ENCODE results near the gene GDI2. TPM values are rescaled to one million over a fixed set of nuclear protein-coding genes. Genes with fewer than 3 reads are reported as not detected.

GDI2 gene
- polyA plus RNA-seq, 1 experiment = 326 TPM

DNA sequence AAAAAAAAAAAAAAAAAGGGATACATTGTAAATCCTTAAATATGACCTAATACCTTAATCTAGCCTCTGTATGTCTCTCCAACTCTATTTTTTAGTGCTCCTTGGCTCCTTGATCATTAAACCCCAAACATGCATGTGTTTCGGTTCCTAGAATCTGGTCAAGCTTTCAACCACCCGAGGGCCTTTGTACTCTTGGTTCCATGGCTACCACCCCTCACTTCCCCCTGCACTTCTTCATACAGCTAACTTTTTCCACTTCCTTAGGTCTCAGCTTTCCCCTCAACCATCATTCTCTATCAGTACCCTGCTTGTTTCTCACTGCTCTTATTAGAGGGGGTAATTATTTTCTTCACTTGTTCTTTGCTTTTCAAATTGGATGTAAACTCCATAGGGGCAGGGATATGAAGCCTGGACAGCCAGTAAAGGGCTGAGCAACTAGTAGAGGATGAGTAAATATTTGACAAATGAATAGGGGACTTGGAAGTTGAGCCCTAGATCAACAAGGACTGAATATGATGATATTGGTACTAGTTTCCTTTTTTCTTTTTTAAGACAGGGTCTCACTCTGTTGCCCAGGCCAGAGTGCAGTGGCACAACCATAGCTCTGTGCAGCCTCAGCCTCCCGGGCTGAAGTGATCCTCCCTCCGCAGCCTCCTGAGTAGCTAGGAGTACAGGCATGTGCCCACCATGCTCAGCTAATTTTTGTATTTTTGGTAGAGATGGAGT, 4.3 kb upstream of the GDI2 start:
- no peak for TF ChIP-seq CTCF (IDR thresholded peaks at IDR 0.05; ENCODE audit: low read depth, low read length)
- POLR2A ChIA-PET = no interaction called here
- Histone ChIP-seq H3K9me3 (ENCODE audit: control insufficient read depth, insufficient read depth, low read length) (no peaks in the 10 kb centered on the region), H3K4me3 (ENCODE audit: low read depth, low read length) (no peak overlapping the region), H3K27ac (ENCODE audit: low read depth, low read length) (no peak overlapping the region), H3K27me3 (ENCODE audit: control insufficient read depth, insufficient read depth, low read length) (no peaks in the 10 kb centered on the region)
- no peak for DNase-seq (ENCODE audit: low read depth, low spot score)
- CTCF ChIA-PET = interaction anchor here (0.7 kb wide), 1 partner anchor 535 kb away, joined by 4 read pairs; no protein-coding TSS in a partner anchor

DNA sequence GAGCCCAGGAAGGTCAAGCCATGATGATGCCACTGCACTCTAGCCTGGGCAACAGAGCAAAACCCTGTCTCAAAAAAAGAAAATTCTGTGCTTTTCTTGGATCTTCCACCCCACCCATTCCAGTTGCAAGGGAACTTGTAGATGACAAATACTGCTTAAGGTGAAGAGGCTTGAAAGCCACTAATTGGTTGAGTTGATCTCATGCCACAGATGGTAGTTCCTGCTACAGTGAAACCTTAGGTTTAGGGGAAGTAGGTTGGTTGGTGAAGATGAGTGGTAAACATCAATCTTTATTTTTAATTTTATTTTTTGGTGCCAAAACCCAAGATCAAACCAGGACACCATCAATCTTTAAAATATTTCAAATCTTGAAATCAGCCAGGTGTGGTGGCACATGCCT, 2.9 kb upstream of the GDI2 start:
- Histone ChIP-seq H3K27ac (ENCODE audit: low read depth, low read length) (no peak overlapping the region), H3K4me3 (ENCODE audit: low read depth, low read length) (no peak overlapping the region), H3K27me3 (ENCODE audit: control insufficient read depth, insufficient read depth, low read length) (no peaks in the 10 kb centered on the region), H3K9me3 (ENCODE audit: control insufficient read depth, insufficient read depth, low read length) (no peaks in the 10 kb centered on the region)
- no peak for TF ChIP-seq CTCF (IDR thresholded peaks at IDR 0.05; ENCODE audit: low read depth, low read length)
- ChIA-PET CTCF (no interaction called here), POLR2A (no interaction called here)
- no peak for DNase-seq (ENCODE audit: low read depth, low spot score)

DNA sequence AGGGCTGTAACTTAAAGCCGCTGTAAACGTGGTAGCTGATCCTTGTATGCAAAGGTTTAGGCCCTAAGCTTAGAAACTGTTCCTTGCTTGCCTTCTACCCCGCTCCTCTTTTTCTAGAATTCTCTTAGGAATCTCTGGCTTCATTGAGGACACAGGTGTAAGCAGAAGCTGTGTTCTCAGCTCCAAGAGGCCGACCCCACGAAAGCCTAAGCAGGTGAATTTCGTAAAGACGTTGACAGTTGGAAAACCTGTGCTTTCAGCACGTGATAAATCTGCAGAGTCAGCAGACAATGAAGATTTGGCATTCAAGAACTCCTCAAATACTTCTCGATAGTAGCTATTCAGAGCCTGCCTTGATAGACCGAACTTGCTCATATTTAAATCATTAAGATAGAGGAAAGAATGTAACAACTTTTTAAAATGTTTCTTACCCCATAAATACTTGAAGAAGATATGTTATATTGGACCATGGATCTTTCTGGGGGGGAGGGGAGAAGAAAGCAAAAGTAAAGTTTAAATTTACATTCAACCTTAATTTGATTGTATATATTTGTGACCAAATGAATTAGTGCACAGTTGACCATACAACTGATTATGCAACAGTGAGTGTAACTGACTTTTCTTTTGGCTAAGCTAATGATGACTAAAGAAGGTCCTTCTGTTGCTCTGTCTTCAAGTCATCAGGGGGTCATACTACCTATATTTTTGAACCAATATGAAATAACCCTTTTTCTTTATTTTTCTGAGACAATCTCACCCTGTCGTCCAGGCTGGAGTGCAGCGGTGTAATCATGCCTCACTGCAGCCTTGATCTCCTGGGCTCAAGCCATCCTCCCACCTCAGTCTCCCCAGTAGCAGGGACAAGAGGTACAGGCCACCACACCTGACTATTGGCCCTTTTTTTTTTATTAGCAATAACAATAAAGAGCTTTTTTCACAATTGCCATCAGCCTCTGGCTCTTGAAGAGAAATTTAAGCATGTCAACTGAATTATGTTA, 1.2 kb upstream of the GDI2 start:
- no peaks in the 10 kb centered on the region for H3K27me3 ChIP-seq (ENCODE audit: control insufficient read depth, insufficient read depth, low read length)
- H3K4me3 ChIP-seq (ENCODE audit: low read depth, low read length) = peak overlapping the region; percentile 70
- POLR2A ChIA-PET = interaction anchor here (0.6 to 1.9 kb wide), 10 partner anchors 12 to 330 kb away, joined by 3 to 10 read pairs (median 4); partner anchors contain the start of genes ANKRD16, FBH1 and TASOR2
- DNase-seq (ENCODE audit: low read depth, low spot score) = no peak
- TF ChIP-seq CTCF (IDR thresholded peaks at IDR 0.05; ENCODE audit: low read depth, low read length) = no peak
- H3K9me3 ChIP-seq (ENCODE audit: control insufficient read depth, insufficient read depth, low read length) = no peaks in the 10 kb centered on the region
- H3K27ac ChIP-seq (ENCODE audit: low read depth, low read length) = peak overlapping the region; percentile 68
- CTCF ChIA-PET = interaction anchor here (0.5 to 1.2 kb wide), 2 partner anchors 30 to 59 kb away, joined by 3 to 5 read pairs; no protein-coding TSS in a partner anchor

DNA sequence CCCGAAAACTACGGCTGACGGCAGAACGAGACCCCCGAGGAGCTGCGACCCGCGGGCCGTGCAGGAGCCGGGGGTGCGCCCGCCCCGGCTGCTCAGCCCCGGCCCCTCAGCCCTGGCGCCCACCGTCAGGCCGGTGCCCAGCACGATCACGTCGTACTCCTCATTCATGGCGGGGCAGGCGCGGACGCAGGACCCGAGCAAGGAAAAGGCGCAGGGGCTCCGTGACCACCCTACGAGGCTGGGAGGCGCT, 218 bp downstream of the GDI2 start:
- Histone ChIP-seq H3K9me3 (ENCODE audit: control insufficient read depth, insufficient read depth, low read length) (no peaks in the 10 kb centered on the region), H3K4me3 (ENCODE audit: low read depth, low read length) (peak overlapping the region; percentile 92), H3K27ac (ENCODE audit: low read depth, low read length) (peak overlapping the region; percentile 82), H3K27me3 (ENCODE audit: control insufficient read depth, insufficient read depth, low read length) (no peaks in the 10 kb centered on the region)
- TF ChIP-seq CTCF (IDR thresholded peaks at IDR 0.05; ENCODE audit: low read depth, low read length) = no peak
- POLR2A ChIA-PET = interaction anchor here (0.6 to 1.9 kb wide), 15 partner anchors 11 to 803 kb away, joined by 3 to 10 read pairs (median 4); partner anchors contain the start of genes ANKRD16, FBH1 and TASOR2
- DNase-seq (ENCODE audit: low read depth, low spot score) = no peak
- CTCF ChIA-PET = interaction anchor here (0.6 kb wide), 1 partner anchor 121 kb away, joined by 5 read pairs; no protein-coding TSS in a partner anchor

Data from AG04450 (cell line).